Glutamatergic neuron (in vitro differentiated cells): ENCODE data around the gene STUM. TPM values are rescaled to one million over a fixed set of nuclear protein-coding genes. Genes with fewer than 3 reads are reported as not detected.

Experiments
- DNase-seq: peaks from one replicate; pipeline ENCODE4 v3.0.0; 2022
- H3K27ac Mint-ChIP-seq: one replicate; pipeline ENCODE4 v1.8.0; 2020; ENCODE audit warnings: mild to moderate bottlenecking, mixed read lengths, inconsistent platforms; ENCODE audit not compliant: unreplicated experiment
- H3K27me3 Mint-ChIP-seq: one replicate; pipeline ENCODE4 v1.8.0; 2020; ENCODE audit warnings: mild to moderate bottlenecking, moderate library complexity, mixed read lengths, inconsistent platforms; ENCODE audit not compliant: unreplicated experiment
- H3K36me3 Mint-ChIP-seq: one replicate; pipeline ENCODE4 v1.8.0; 2020; ENCODE audit warnings: mild to moderate bottlenecking, mixed read lengths, inconsistent platforms; ENCODE audit not compliant: unreplicated experiment
- H3K4me1 Mint-ChIP-seq: one replicate; pipeline ENCODE4 v1.8.0; 2020; ENCODE audit warnings: mild to moderate bottlenecking, low read depth, mixed read lengths, inconsistent platforms; ENCODE audit not compliant: unreplicated experiment
- H3K4me3 Mint-ChIP-seq: one replicate; pipeline ENCODE4 v1.8.0; 2020; ENCODE audit warnings: mild to moderate bottlenecking, mixed read lengths, inconsistent platforms; ENCODE audit not compliant: unreplicated experiment
- H3K9me3 Mint-ChIP-seq: one replicate; pipeline ENCODE4 v1.8.0; 2020; ENCODE audit warnings: mild to moderate bottlenecking, moderate library complexity, mixed read lengths, inconsistent platforms; ENCODE audit not compliant: unreplicated experiment
- total RNA-seq: library from RNA; stranded (reverse); fragmentation: NEBNext Ultra II Directional; extraction: Animal tissue kit (Norgen Biotek cat#: 25700); gene quantifications from one replicate; pipeline ENCODE4 v1.2.1, GENCODE V29; 2021; ENCODE audit not compliant: unreplicated experiment
- TF ChIP-seq, protein P1 (sequence below): fragments of 200-600 bp; sonication (generic); IDR thresholded peaks from one replicate; pipeline ENCODE4 v1.5.0; 2021; ENCODE audit not compliant: partially characterized antibody, unreplicated experiment

STUM gene
- total RNA-seq, 1 donor from 2014 or later = 11.0 TPM

DNA sequence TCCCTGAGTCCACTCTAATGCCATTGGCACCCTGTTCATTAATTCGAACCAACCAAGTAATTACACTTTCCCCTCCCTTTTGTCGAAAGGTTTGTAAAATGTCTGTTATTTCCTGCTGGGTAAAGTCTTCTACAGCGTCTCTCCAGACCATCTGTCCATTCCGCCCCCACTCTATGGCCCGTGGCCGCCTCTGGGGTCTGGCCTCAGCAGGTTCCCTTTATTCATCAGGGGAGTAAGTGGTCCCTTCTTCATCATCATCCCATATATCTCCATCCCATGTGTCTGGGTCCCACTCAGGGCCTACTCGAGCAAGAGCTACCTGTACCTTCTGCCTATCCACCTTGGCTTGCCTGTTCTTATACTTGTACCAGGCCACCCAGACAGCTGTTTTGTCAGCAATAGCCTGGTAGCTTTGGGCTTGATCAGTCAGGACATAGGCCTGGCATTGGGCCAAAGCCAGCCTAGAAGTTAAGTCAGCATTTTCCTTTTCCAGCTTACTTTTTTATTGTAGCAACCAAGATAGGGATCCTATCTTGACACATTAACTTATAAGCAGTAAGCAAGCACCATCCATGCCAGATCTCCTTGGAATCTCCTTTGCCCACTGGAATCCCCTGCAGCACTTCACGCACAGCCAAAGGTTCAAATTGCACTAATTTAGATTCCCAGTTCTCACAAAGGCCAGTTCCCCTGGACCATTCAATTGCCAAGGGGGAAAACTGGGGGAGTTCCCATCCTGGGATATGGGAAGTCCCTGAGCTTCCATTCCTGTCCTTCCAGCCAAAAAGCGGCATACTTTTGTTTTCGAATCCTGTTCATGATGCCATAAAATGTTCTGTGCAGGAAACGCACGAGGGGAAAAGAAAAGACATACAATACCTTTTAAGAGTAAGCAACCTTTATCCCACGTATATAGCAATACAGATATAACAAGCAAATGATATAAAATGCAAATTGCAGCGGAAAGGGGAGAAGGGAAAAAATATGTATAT is 6.6 kb upstream of the STUM start:
- Mint-ChIP-seq H3K27me3 (no peaks in the 10 kb centered on the region), H3K9me3 (peaks cover 3% of the 10 kb centered on the region), H3K4me3 (no peak overlapping the region), H3K36me3 (peaks cover 5% of the 10 kb centered on the region), H3K4me1 (peaks cover 12% of the 10 kb centered on the region), H3K27ac (no peak overlapping the region)
- TF ChIP-seq, protein P1, sequence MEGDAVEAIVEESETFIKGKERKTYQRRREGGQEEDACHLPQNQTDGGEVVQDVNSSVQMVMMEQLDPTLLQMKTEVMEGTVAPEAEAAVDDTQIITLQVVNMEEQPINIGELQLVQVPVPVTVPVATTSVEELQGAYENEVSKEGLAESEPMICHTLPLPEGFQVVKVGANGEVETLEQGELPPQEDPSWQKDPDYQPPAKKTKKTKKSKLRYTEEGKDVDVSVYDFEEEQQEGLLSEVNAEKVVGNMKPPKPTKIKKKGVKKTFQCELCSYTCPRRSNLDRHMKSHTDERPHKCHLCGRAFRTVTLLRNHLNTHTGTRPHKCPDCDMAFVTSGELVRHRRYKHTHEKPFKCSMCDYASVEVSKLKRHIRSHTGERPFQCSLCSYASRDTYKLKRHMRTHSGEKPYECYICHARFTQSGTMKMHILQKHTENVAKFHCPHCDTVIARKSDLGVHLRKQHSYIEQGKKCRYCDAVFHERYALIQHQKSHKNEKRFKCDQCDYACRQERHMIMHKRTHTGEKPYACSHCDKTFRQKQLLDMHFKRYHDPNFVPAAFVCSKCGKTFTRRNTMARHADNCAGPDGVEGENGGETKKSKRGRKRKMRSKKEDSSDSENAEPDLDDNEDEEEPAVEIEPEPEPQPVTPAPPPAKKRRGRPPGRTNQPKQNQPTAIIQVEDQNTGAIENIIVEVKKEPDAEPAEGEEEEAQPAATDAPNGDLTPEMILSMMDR = no peak
- no peak for DNase-seq

DNA sequence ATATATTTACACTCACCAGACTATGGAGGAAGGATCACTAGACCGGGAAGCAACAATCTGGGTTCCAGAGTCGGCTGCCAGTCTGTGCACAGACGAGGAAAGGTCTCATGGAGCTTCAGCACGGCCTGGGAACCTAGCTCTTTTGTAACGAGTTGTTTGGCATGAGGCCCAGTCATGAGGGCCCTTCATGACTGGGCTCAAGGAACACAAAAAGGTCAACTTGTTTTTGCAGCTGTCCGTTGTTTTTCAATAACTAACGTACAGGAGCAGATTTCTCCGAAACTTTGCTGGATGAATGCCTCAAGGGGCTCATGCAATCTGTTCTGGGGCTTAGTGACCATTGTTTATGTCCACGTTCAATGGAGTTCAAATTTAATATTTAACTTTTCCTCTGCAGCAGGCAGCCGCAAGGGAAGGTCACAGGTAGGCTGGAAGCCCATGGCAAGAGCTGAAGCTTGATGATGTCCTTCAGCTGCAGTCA is 5.9 kb upstream of the STUM start:
- H3K27me3 Mint-ChIP-seq = no peaks in the 10 kb centered on the region
- TF ChIP-seq, protein P1 = no peak
- H3K4me3 Mint-ChIP-seq = no peak overlapping the region
- DNase-seq = no peak
- H3K4me1 Mint-ChIP-seq = peaks cover 12% of the 10 kb centered on the region
- H3K36me3 Mint-ChIP-seq = peaks cover 5% of the 10 kb centered on the region
- H3K27ac Mint-ChIP-seq = no peak overlapping the region
- H3K9me3 Mint-ChIP-seq = peaks cover 5% of the 10 kb centered on the region

DNA sequence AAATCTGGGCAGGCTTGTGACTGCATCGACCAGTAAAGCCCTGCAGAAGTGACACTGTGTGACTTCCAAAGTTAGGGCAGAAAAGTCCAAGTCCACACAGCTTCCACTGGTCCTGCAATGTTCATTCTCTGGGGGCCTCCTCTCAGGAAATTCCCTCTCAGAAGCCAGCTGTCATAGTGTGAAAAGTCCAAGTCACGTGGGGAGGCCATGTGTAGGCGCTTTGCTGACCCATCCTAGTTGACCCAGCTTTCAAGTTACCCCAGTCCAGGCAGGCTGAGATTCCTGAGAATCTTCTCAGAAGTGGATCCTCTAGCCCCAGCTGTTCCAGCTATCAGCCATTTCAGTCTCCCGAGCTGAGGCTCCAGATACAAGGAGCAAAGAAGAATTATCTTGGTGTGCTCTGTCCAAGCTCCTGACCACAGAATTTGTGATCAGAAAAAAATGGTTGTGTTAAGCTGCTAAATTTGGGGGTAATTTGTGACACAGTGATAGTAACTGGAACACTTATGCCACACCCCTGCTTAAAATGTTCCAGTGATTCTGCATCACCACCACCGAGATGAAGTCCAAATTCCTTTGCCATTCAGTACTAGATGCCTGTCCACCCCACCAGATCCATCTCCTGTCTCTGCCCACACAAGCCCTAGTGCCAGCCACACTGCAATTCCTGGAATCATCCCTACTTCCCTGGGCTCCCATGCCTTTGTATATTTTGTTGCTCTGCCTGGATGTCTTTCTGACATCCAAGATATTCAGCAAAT is 2.5 kb upstream of the STUM start:
- no peak for DNase-seq
- TF ChIP-seq, protein P1 = no peak
- Mint-ChIP-seq H3K4me3 (no peak overlapping the region), H3K27ac (peak overlapping the region; percentile 13), H3K4me1 (peaks cover 15% of the 10 kb centered on the region), H3K36me3 (no peaks in the 10 kb centered on the region), H3K9me3 (peaks cover 6% of the 10 kb centered on the region), H3K27me3 (peaks cover 8% of the 10 kb centered on the region)

DNA sequence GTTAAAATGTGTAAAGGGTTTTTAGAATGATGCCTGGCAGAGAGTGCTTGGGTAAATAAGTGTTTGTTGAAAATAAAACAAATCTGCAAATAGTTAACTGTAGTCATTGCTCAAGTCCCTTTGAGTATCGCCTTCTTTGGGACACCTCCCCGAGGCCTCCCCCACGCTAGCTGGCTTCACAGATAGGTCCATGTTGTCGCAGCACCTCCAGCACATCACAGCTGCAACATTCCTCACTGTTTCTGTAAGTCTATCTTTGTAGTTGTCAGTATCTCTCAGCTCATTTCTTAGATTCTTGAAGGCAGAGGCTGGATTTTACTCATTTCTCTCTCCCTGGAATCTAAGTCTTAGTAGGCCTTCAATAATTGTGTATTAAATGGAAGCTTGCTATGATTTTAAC is 1.6 kb upstream of the STUM start:
- no peak overlapping the region for H3K4me3 Mint-ChIP-seq
- DNase-seq = no peak
- H3K9me3 Mint-ChIP-seq = peaks cover 6% of the 10 kb centered on the region
- H3K4me1 Mint-ChIP-seq = peaks cover 20% of the 10 kb centered on the region
- TF ChIP-seq, protein P1 = no peak
- H3K36me3 Mint-ChIP-seq = no peaks in the 10 kb centered on the region
- peaks cover 10% of the 10 kb centered on the region for H3K27me3 Mint-ChIP-seq
- no peak overlapping the region for H3K27ac Mint-ChIP-seq
